HG03342 (cell line): ENCODE data around the gene MYOD1.

Experiments
- ATAC-seq: cut with Tn5 transposase; IDR thresholded peaks from one replicate; pipeline ENCODE4 v1.9.1; 2021; ENCODE audit warnings: mild to moderate bottlenecking, moderate library complexity; ENCODE audit not compliant: unreplicated experiment

Gene MYOD1

GRCh38 chr11:17700991-17701390, 18.4 kb upstream of the MYOD1 start:
- no peak for ATAC-seq

DNA sequence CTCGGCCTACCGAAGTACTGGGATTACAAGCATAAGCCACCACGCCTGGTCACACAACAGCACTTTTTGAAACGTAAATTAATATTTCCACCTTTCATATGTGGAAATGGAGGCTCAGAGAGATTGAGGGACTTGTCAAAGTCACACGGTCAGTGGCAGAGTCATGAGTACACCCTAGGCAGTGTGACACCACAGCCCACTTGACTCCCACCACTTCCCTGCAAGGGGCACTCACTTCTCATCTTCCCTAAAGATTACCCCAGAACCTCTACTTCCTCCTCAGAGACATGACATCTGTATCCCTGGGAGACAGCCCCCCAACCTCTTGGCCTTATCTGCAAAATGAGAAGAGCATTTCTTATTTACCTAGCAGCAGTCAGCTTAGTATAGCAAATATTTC, 16.5 kb upstream of the MYOD1 start:
- no peak for ATAC-seq

DNA sequence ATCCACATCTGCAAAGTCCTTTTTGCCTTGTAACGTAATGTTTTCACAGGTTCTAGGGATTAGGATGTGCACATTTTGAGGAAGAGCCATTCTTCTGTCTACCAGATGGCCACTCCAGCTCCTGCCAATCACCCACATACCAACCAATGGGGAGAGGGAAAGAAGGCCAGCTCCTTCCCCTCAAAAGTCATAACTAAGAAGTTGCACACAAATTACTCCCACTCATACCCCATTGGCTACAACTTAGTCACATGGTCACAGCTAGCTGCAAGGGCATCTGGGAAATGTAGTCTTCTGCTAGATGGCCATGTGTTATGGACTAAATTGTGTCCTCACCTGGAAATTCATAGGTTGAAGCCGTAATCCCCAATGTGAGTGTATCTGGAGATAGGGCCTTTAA, 15.4 kb upstream of the MYOD1 start:
- ATAC-seq = peak; percentile 71

GRCh38 chr11:17707830-17708229, 11.5 kb upstream of the MYOD1 start:
- no peak for ATAC-seq

DNA sequence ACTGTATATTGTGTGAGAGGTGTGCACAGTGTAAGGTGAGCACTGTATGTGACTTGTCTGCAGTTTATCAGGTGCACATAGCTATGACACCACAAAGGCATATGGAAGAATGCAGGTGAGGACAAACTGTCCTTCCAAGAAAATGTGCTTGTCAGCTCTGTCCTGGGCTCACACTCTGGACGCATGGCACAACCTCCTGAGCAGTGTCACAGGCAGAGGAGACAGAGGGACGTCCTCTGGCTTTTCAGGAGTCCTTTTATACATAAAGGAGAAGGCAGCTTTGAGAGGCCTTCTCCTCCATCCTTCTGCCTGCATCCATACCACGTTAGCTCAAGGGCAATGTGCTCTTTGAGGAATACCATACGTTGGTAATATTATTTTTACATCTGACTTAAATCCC, 7.5 kb upstream of the MYOD1 start:
- no peak for ATAC-seq

DNA sequence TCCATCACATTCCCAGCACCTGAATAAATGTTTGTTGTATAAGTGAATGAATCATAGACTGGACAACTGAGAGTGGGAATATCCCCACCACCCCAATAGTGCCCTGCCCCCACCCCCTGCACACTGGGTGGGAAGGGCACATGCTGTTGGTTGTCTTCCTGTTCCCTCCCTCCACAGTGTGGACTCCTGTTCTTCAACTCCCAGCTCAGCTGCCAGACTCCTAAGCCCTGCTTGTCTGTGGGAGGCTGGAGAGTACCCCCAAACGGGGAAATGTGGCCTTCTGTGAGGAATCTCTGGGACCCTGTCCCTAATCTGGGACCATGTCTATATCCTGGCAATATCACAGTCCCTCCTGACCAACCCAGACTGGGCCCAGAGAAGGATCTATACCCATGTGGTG, 5.5 kb upstream of the MYOD1 start:
- no peak for ATAC-seq

DNA sequence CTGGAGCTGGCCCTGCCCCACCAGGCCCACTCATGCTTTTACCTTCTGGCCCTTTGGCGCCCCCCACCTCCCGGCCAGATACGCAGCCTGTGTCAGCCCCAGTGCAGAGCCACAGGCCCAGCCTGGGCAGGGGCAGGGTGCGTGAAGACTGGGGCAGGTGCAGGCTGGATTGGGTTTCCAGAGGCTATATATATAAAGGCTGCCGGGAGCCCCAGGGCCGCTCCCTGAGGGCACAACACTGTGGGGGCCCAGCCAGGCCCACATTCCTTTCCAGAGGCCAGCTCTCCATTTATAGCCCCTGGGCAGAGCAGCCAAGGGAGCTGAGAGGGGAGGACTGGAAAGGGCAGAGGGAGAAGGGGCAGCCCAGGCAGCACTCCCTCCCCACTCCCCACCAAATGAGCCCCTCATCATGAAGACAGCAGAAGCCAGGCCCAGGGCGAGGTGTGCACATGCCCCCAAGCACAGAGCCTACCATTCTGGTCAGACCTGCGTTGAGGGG, 5.0 kb upstream of the MYOD1 start:
- no peak for ATAC-seq

- no peak for ATAC-seq
These were observed 4.5 kb upstream of the MYOD1 start for GRCh38 chr11:17714870-17715269.

GRCh38 chr11:17716807-17717206, 2.6 kb upstream of the MYOD1 start:
- no peak for ATAC-seq

- no peak for ATAC-seq
These were observed 1.4 kb upstream of the MYOD1 start for GRCh38 chr11:17718015-17718414.

GRCh38 chr11:17718510-17718962, 835 bp upstream of the MYOD1 start:
- no peak for ATAC-seq

DNA sequence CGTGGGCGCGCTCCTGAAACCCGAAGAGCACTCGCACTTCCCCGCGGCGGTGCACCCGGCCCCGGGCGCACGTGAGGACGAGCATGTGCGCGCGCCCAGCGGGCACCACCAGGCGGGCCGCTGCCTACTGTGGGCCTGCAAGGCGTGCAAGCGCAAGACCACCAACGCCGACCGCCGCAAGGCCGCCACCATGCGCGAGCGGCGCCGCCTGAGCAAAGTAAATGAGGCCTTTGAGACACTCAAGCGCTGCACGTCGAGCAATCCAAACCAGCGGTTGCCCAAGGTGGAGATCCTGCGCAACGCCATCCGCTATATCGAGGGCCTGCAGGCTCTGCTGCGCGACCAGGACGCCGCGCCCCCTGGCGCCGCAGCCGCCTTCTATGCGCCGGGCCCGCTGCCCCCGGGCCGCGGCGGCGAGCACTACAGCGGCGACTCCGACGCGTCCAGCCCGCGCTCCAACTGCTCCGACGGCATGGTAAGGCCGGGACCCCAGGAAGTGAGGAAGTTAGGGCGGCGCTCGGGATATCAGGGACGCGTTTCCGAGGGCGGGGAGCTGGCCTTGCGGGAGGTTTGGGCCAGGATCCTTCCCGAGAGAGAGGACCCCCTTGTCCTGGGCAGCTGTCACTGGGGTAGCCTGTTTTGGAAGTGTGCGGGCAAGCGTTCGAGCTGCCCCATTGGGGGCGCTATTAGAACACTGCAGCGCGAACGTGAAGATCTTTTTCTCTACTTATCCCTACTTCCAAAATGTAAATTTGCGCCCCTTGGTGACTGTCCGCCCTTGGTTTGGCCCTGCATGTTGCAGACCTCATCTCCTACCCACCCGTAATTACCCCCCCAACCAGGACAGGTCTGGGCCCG, 796 bp downstream of the MYOD1 start:
- no peak for ATAC-seq

- ATAC-seq = no peak
These were observed 1.4 kb downstream of the MYOD1 start for GRCh38 chr11:17720796-17721171.

DNA sequence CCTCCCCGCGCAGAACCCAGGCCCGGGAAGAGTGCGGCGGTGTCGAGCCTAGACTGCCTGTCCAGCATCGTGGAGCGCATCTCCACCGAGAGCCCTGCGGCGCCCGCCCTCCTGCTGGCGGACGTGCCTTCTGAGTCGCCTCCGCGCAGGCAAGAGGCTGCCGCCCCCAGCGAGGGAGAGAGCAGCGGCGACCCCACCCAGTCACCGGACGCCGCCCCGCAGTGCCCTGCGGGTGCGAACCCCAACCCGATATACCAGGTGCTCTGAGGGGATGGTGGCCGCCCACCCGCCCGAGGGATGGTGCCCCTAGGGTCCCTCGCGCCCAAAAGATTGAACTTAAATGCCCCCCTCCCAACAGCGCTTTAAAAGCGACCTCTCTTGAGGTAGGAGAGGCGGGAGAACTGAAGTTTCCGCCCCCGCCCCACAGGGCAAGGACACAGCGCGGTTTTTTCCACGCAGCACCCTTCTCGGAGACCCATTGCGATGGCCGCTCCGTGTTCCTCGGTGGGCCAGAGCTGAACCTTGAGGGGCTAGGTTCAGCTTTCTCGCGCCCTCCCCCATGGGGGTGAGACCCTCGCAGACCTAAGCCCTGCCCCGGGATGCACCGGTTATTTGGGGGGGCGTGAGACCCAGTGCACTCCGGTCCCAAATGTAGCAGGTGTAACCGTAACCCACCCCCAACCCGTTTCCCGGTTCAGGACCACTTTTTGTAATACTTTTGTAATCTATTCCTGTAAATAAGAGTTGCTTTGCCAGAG, 2.0 kb downstream of the MYOD1 start:
- no peak for ATAC-seq

- ATAC-seq = no peak
These were observed 2.8 kb downstream of the MYOD1 start for GRCh38 chr11:17722000-17722643.

GRCh38 chr11:17724020-17724908, 4.9 kb downstream of the MYOD1 start:
- no peak for ATAC-seq

DNA sequence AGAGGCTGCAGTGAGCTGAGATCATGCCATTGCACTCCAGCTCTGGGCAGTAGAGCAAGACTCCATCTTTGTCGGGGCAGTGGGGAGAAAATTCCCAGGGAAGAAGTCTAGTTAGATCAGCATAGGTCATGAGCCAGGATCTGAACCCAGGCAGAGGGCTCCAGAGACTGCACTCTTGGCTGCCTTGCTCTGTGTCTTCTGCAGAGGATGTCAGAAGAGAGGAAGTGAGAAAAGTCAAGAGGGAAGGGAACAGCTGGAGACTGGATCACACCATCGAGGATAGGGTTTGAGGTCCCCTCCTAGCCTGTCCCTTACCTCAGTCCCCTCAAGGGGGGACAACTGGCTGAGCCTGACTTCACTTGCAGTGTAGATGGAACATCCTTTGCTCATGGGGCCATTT, 5.8 kb downstream of the MYOD1 start:
- ATAC-seq = no peak

DNA sequence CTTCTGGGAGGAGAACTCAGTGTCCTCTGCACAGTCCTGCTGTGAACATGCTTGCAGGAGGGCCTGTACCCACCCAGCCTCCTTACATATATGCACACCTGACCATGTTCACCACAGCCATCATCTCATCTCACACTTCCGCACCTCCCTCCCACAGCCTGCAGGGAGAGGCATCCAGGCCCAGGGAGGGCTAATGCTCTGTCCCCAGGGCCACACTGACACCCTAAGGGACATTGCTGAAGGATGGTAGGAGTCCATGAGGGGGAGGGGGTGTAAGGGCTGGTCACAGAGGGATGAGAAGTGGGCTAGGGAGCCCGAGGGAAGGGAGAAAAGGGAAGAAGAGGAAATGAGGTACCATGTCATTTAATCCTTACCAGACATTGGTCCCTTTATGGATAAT, 10.8 kb downstream of the MYOD1 start:
- no peak for ATAC-seq

- ATAC-seq = peak; percentile 81
These were observed 11.5 kb downstream of the MYOD1 start for GRCh38 chr11:17730608-17731462.

DNA sequence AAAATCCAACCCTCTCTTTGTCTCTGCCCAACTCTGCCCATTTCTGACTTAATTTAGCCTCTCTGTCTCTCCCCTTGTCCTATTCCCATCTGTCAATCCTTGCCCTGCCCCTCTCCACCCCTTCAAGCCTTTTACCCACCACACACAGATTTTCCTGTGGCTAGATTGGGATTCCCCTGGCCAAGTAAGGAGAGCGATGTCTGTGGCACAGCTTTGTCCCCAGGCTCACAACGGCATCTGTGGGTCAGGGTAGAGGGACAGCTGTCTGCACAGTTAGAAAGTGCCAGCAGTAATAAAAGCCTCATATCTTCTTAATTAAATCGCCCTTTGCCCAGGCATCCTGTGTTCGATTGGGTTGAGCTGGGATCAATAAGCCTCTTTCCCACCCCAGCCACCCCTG, 13.9 kb downstream of the MYOD1 start:
- ATAC-seq = no peak
